Gastrocnemius medialis (tissue), 4 donors: ENCODE results near the gene KPNA1. TPM values are rescaled to one million over a fixed set of nuclear protein-coding genes. Genes with fewer than 3 reads are reported as not detected.
"Not testable (repeated sequence)": the region's sequence is repeated elsewhere in the genome, so short reads cannot be mapped to it uniquely, and the experiment has no call there.

Experiments used
- ATAC-seq, 2 donors: fragments of 150-250 bp; one replicate each; pipeline ENCODE4 v1.9.1; 2016
- DNase-seq, 2 donors: peaks; one replicate each; pipeline ENCODE4 v3.0.0-alpha.2; 2019
- H3K27ac ChIP-seq, 4 donors: fragments of 200-600 bp; sonication (generic); 1 replicate in 1 of 4; 2 replicates in 3 of 4; pipeline ENCODE4 v1.5.1; 2016 to 2018; ENCODE audit warnings: mild to moderate bottlenecking in 2 of 4, moderate library complexity in 1 of 4
- H3K27me3 ChIP-seq, 3 donors: fragments of 200-600 bp; sonication (generic) in 2 of 3; 1 replicate in 1 of 3; 2 replicates in 2 of 3; pipeline versions ENCODE4 v1.5.1 to v1.6.0; 2016 to 2019; ENCODE audit warnings: mild to moderate bottlenecking in 1 of 3, moderate library complexity in 1 of 3
- H3K36me3 ChIP-seq, 2 donors: fragments of 200-600 bp; sonication (generic) in 1 of 2; one replicate each; pipeline ENCODE4 v1.5.1; 2017 to 2018
- H3K4me1 ChIP-seq, 2 donors: fragments of 200-600 bp; sonication (generic) in 1 of 2; one replicate each; pipeline ENCODE4 v1.5.1; 2016 to 2017; ENCODE audit warnings: mild to moderate bottlenecking in 2 of 2
- H3K4me3 ChIP-seq, 4 donors: fragments of 200-600 bp; sonication (generic) in 3 of 4; 1 replicate in 1 of 4; 2 replicates in 3 of 4; pipeline ENCODE4 v1.5.1; 2016 to 2019; ENCODE audit warnings: mild to moderate bottlenecking in 2 of 4
- H3K9me3 ChIP-seq, 3 donors: fragments of 200-600 bp; sonication (generic) in 2 of 3; 1 replicate in 1 of 3; 2 replicates in 2 of 3; pipeline ENCODE4 v1.5.1; 2016 to 2019
- POLR2A ChIP-seq, 2 donors: fragments of 450-650 bp; IDR thresholded peaks; one replicate each; pipeline ENCODE4 v1.6.1; 2017; ENCODE audit warnings: antibody characterized with exemption in 2 of 2, mild to moderate bottlenecking in 2 of 2, moderate library complexity in 2 of 2
- in situ Hi-C, 4 donors: fragments of 200-750 bp; cut with MboI; loops; one replicate each; pipeline versions ENCODE4 v1.15.0 to v1.8.0; 2017; ENCODE audit warnings: low sequenced_read_pairs in 4 of 4
- intact Hi-C: fragments of 100-400 bp; cut with DNase I; formaldehyde crosslinking; loops from one replicate; pipeline ENCODE4 v1.15.1; 2023; ENCODE audit warnings: low total_unique reads
- total RNA-seq, 4 donors: library from RNA; depleted of rRNA; stranded (reverse); fragments of >200 nt; gene quantifications; one replicate each; pipeline versions ENCODE4 v1.1.0 to v1.2.3, GENCODE V29; 2016
- TF ChIP-seq, protein P1 (sequence below), 5 experiments: fragments of 450-650 bp in 3 of 5; fragments of 200-600 bp in 2 of 5; sonication (generic) in 2 of 5; IDR thresholded peaks in 4 of 5; conservative IDR thresholded peaks in 1 of 5; 1 replicate in 4 of 5; 2 replicates in 1 of 5; pipeline ENCODE4 v1.5.1; 2016 to 2019; ENCODE audit warnings: antibody characterized with exemption in 5 of 5, mild to moderate bottlenecking in 3 of 5, moderate library complexity in 3 of 5

Gene KPNA1
- total RNA-seq, 4 donors from 2014 or later = 108 to 119 (median 112) TPM

DNA sequence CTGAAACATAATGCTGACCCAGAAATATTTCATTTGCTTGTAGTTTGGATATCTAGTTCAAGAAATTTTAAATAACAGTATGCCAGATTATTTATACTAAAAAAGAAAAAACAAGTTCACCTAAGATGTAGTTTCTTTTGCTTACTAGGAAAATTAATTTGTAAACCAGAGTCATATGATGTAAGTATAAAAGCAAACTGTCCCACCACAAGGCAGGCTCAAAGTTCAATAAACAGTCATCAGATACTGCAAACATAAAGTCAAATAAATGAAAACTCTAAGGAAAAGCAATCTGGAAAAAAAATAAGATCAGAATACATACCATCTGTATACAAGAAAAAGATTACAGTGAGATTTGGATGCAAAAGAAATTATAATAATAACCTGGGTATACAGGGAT is 58.7 kb downstream of the KPNA1 start:
- ATAC-seq (no peak), DNase-seq (no peak)
- intact Hi-C loops (loop anchor here (5.0 to 10.0 kb wide), 2 partner anchors 109 to 221 kb away; partner anchors contain the start of genes DTX3L and PARP9), in situ Hi-C loops (no loop called here)
- Histone ChIP-seq H3K4me1 (no peaks in the 10 kb centered on the region), H3K27ac (no peak overlapping the region), H3K4me3 (no peak overlapping the region), H3K27me3 (no peaks in the 10 kb centered on the region), H3K36me3 (peaks cover 3 to 89% of the 10 kb centered on the region in 2 donors), H3K9me3 (no peaks in the 10 kb centered on the region)
- TF ChIP-seq POLR2A (IDR thresholded peaks at IDR 0.05) = no peak
- TF ChIP-seq, protein P1, sequence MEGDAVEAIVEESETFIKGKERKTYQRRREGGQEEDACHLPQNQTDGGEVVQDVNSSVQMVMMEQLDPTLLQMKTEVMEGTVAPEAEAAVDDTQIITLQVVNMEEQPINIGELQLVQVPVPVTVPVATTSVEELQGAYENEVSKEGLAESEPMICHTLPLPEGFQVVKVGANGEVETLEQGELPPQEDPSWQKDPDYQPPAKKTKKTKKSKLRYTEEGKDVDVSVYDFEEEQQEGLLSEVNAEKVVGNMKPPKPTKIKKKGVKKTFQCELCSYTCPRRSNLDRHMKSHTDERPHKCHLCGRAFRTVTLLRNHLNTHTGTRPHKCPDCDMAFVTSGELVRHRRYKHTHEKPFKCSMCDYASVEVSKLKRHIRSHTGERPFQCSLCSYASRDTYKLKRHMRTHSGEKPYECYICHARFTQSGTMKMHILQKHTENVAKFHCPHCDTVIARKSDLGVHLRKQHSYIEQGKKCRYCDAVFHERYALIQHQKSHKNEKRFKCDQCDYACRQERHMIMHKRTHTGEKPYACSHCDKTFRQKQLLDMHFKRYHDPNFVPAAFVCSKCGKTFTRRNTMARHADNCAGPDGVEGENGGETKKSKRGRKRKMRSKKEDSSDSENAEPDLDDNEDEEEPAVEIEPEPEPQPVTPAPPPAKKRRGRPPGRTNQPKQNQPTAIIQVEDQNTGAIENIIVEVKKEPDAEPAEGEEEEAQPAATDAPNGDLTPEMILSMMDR (IDR thresholded peaks at IDR 0.05 in 4 of 5, conservative IDR thresholded peaks at IDR 0.05 in 1 of 5) = no peak

DNA sequence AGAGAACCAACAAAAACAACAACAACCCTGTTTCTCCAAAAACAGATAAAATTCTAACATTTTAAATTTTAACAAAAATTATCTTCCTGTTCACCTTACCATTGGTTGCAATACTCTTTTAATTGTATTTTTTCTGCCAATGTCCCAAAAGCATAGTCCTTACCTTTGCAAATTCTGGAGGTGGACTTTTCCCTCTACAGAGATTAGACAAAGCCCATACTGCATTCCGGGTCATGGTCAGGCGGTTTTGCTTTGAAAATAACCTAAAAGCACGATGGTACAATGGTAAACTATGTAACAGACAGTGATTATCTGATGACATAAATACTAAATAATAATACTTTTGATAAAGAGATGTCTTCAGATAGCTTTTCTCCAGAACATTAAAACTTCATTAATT is 63.4 kb downstream of the KPNA1 start:
- no peak for DNase-seq
- Histone ChIP-seq H3K4me3 (no peak overlapping the region), H3K27me3 (no peaks in the 10 kb centered on the region), H3K27ac (no peak overlapping the region), H3K36me3 (peaks cover 5 to 73% of the 10 kb centered on the region in 2 donors), H3K9me3 (no peaks in the 10 kb centered on the region), H3K4me1 (no peaks in the 10 kb centered on the region)
- intact Hi-C loops = loop anchor here (10.0 kb wide), 1 partner anchor 113 kb away; the partner anchor contains the start of genes DTX3L and PARP9
- no peak for ATAC-seq
- in situ Hi-C loops = no loop called here
- TF ChIP-seq, protein P1 (IDR thresholded peaks at IDR 0.05 in 4 of 5, conservative IDR thresholded peaks at IDR 0.05 in 1 of 5) = no peak
- no peak for TF ChIP-seq POLR2A (IDR thresholded peaks at IDR 0.05)

DNA sequence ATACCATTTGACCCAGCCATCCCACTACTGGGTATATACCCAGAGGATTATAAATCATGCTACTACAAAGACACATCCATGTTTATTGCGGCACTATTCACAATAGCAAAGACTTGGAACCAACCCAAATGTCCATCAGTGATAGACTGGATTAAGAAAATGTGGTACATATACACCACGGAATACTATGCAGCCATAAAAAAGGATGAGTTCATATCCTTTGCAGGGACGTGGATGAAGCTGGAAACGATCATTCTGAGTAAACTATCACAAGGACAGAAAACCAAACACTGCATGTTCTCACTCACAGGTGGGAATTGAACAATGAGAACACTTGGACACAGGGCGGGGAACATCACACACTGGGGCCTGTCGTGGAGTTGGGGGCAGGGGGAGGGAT is 66.5 kb downstream of the KPNA1 start:
- H3K36me3 ChIP-seq = peaks cover 5 to 66% of the 10 kb centered on the region in 2 donors
- H3K9me3 ChIP-seq, H3K4me3 ChIP-seq, DNase-seq, ATAC-seq, in situ Hi-C loops, H3K27ac ChIP-seq, intact Hi-C loops, H3K4me1 ChIP-seq, H3K27me3 ChIP-seq: not testable (repeated sequence)

DNA sequence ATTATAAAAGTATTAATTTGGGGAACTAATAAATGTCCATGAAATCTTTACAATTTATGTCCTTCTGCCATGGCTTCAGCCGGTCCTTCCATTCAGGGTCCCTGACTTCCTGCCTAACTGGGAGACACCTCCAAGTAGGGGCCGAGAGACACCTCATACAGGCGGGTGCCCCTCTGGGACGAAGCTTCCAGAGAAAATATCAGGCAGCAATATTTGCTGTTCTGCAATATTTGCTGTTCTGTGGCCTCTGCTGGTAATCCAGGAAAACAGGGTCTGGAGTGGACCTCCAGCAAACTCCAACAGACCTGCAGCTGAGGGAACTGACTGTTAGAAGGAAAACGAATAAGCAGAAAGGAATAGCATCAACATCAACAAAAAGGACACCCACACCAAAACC is 70.2 kb downstream of the KPNA1 start:
- H3K4me1 ChIP-seq, ATAC-seq, H3K27ac ChIP-seq, H3K9me3 ChIP-seq, H3K4me3 ChIP-seq, in situ Hi-C loops, intact Hi-C loops, DNase-seq, H3K27me3 ChIP-seq: not testable (repeated sequence)
- peaks cover 0 to 62% of the 10 kb centered on the region in 2 donors for H3K36me3 ChIP-seq

DNA sequence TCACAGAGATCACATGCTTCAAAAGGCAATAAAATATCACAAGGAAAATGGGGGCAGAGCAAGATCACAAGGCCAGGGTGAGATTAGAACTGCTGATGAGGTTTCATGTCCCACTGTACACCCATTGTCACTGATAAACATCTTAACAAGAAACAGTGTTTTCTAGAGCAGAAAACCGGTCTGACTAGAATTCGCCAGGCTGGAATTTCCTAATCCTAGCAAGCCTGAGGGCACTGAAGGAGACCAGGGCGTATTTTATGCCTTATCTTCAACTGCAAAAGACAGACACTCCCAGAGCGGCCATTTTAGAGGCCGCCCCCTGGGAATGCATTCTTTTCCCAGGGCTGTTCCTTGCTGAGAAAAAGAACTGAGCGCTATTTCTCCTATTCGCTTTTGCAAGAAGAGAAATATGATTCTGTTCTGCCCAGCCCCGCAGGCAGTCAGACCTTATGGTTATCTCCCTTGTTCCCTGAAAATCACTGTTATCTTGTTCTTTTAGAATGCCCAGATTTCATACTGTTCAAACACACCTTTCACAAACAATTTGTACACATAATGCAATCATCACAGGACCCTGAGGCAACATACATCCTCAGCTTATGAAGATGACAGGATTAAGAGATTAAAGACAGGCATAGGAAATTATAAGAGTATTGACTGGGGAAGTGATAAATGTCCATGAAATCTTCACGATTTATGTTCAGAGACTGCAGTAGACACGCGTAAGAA is 70.8 kb downstream of the KPNA1 start:
- H3K27me3 ChIP-seq, ATAC-seq, H3K27ac ChIP-seq, in situ Hi-C loops, DNase-seq, H3K4me1 ChIP-seq, H3K4me3 ChIP-seq, H3K9me3 ChIP-seq, intact Hi-C loops: not testable (repeated sequence)
- H3K36me3 ChIP-seq = peaks cover 0 to 62% of the 10 kb centered on the region in 2 donors

DNA sequence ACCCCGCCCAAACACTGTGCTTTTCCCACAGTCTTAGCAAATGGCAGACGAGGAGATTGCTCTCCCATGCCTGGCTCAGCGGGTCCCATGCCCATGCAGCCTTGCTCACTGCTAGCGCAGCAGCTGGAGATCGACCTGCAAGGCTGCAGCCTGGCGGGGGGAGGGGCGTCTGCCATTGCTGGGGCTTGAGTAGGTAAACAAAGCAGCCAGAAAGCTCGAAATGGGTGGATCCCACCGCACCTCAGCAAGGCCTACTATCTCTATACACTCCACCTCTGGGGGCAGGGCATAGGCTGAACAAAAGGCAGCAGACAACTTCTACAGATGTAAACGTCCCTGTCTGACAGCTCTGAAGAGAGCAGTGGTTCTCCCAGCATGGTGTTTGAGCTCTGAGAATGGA is 71.6 kb downstream of the KPNA1 start:
- intact Hi-C loops = no loop called here
- Histone ChIP-seq H3K36me3 (peaks cover 0 to 62% of the 10 kb centered on the region in 2 donors), H3K9me3 (no peaks in the 10 kb centered on the region), H3K4me1 (no peaks in the 10 kb centered on the region), H3K4me3 (no peak overlapping the region), H3K27me3 (no peaks in the 10 kb centered on the region), H3K27ac (no peak overlapping the region)
- DNase-seq (no peak), ATAC-seq (no peak)
- in situ Hi-C loops = no loop called here
- TF ChIP-seq POLR2A (IDR thresholded peaks at IDR 0.05) = no peak
- TF ChIP-seq, protein P1 (IDR thresholded peaks at IDR 0.05 in 4 of 5, conservative IDR thresholded peaks at IDR 0.05 in 1 of 5) = no peak
